Measurements from ENCODE around the gene CCL7.

The CCL7 gene

GRCh38 chr17:34287875-34288274 is 17.9 kb downstream of the CCL7 start:
- no peak for DNase-seq (ENCODE audit: insufficient read length, low spot score)

GRCh38 chr17:34290586-34290985 is 20.6 kb downstream of the CCL7 start:
- DNase-seq (ENCODE audit: insufficient read length, low spot score) (no peak), FAIRE-seq (no peak)

More at GRCh38 chr17:34287875-34288274, 17.9 kb downstream of the CCL7 start:
- TF ChIP-seq POLR2A (IDR thresholded peaks at IDR 0.05; ENCODE audit: low read depth, low read length) = no peak
- no peak for FAIRE-seq

GRCh38 chr17:34291721-34292348 is 21.8 kb downstream of the CCL7 start:
- FAIRE-seq = no peak
- no peak for TF ChIP-seq POLR2A (IDR thresholded peaks at IDR 0.05; ENCODE audit: low read depth, low read length)
- DNase-seq (ENCODE audit: insufficient read length, low spot score) = no peak

More at GRCh38 chr17:34290586-34290985, 20.6 kb downstream of the CCL7 start:
- no peak for TF ChIP-seq POLR2A (IDR thresholded peaks at IDR 0.05; ENCODE audit: low read depth, low read length)

GRCh38 chr17:34299027-34299426 is 29.0 kb downstream of the CCL7 start:
- TF ChIP-seq POLR2A (IDR thresholded peaks at IDR 0.05; ENCODE audit: low read depth, low read length) = no peak
- DNase-seq (ENCODE audit: insufficient read length, low spot score) = no peak
- FAIRE-seq = no peak

- FAIRE-seq (no peak), DNase-seq (ENCODE audit: insufficient read length, low spot score) (no peak)
- TF ChIP-seq POLR2A (IDR thresholded peaks at IDR 0.05; ENCODE audit: low read depth, low read length) = no peak
Observed at GRCh38 chr17:34299956-34300577, 30.0 kb downstream of the CCL7 start.

- no peak for TF ChIP-seq POLR2A (IDR thresholded peaks at IDR 0.05; ENCODE audit: low read depth, low read length)
- no peak for FAIRE-seq
- no peak for DNase-seq (ENCODE audit: insufficient read length, low spot score)
Observed at GRCh38 chr17:34300652-34301370, 30.8 kb downstream of the CCL7 start.

GRCh38 chr17:34301986-34302385 is 32.0 kb downstream of the CCL7 start:
- TF ChIP-seq POLR2A (IDR thresholded peaks at IDR 0.05; ENCODE audit: low read depth, low read length) = no peak
- FAIRE-seq (no peak), DNase-seq (ENCODE audit: insufficient read length, low spot score) (no peak)

- no peak for FAIRE-seq
- no peak for DNase-seq (ENCODE audit: insufficient read length, low spot score)
- TF ChIP-seq POLR2A (IDR thresholded peaks at IDR 0.05; ENCODE audit: low read depth, low read length) = no peak
Observed at GRCh38 chr17:34302636-34303035, 32.6 kb downstream of the CCL7 start.

- FAIRE-seq (no peak), DNase-seq (ENCODE audit: insufficient read length, low spot score) (no peak)
- no peak for TF ChIP-seq POLR2A (IDR thresholded peaks at IDR 0.05; ENCODE audit: low read depth, low read length)
Observed at GRCh38 chr17:34303606-34304005, 33.6 kb downstream of the CCL7 start.

GRCh38 chr17:34305061-34305460 is 35.0 kb downstream of the CCL7 start:
- no peak for TF ChIP-seq POLR2A (IDR thresholded peaks at IDR 0.05; ENCODE audit: low read depth, low read length)
- DNase-seq (ENCODE audit: insufficient read length, low spot score) = no peak
- no peak for FAIRE-seq

- no peak for TF ChIP-seq POLR2A (IDR thresholded peaks at IDR 0.05; ENCODE audit: low read depth, low read length)
- FAIRE-seq (no peak), DNase-seq (ENCODE audit: insufficient read length, low spot score) (no peak)
Observed at GRCh38 chr17:34305606-34306005, 35.6 kb downstream of the CCL7 start.

GRCh38 chr17:34306466-34306865 is 36.4 kb downstream of the CCL7 start:
- no peak for DNase-seq (ENCODE audit: insufficient read length, low spot score)
- no peak for FAIRE-seq
- no peak for TF ChIP-seq POLR2A (IDR thresholded peaks at IDR 0.05; ENCODE audit: low read depth, low read length)

- TF ChIP-seq POLR2A (IDR thresholded peaks at IDR 0.05; ENCODE audit: low read depth, low read length) = no peak
- FAIRE-seq = no peak
- no peak for DNase-seq (ENCODE audit: insufficient read length, low spot score)
Observed at GRCh38 chr17:34307110-34307509, 37.1 kb downstream of the CCL7 start.

GRCh38 chr17:34308371-34308770 is 38.4 kb downstream of the CCL7 start:
- DNase-seq (ENCODE audit: insufficient read length, low spot score) = no peak
- no peak for TF ChIP-seq POLR2A (IDR thresholded peaks at IDR 0.05; ENCODE audit: low read depth, low read length)
- no peak for FAIRE-seq

GRCh38 chr17:34311291-34311690 is 41.3 kb downstream of the CCL7 start:
- no peak for FAIRE-seq

More at GRCh38 chr17:34311291-34311690, 41.3 kb downstream of the CCL7 start:
- DNase-seq (ENCODE audit: insufficient read length, low spot score) = no peak
- no peak for TF ChIP-seq POLR2A (IDR thresholded peaks at IDR 0.05; ENCODE audit: low read depth, low read length)

Data from H54 (cell line).